ENCODE measurements around the gene KBTBD12.

The KBTBD12 gene

GRCh38 chr3:127964816-127965215 is 49.8 kb downstream of the KBTBD12 start:
- no peak for DNase-seq
- Histone ChIP-seq H3K4me2 (ENCODE audit: insufficient read depth, low read length) (no peak overlapping the region), H3K9me3 (ENCODE audit: insufficient read depth, low read length, severe bottlenecking) (no peaks in the 10 kb centered on the region), H3K27ac (ENCODE audit: low read length) (no peak overlapping the region), H3K4me1 (ENCODE audit: insufficient read depth, low read length) (no peaks in the 10 kb centered on the region), H3K27me3 (ENCODE audit: insufficient read depth, low read length, poor library complexity) (peaks cover 34% of the 10 kb centered on the region), H3K4me3 (ENCODE audit: low read depth in 1 of 2, low read length in 2 of 2) (no peak overlapping the region), H4K20me1 (ENCODE audit: insufficient read depth, low read length) (no peaks in the 10 kb centered on the region), H3K9ac (ENCODE audit: low read depth, low read length) (no peak overlapping the region), H3K79me2 (ENCODE audit: insufficient read depth, low read length) (no peaks in the 10 kb centered on the region), H2AFZ (ENCODE audit: low read depth, low read length) (no peak overlapping the region), H3K36me3 (ENCODE audit: insufficient read depth, low read length) (no peaks in the 10 kb centered on the region)
- no peak for ATAC-seq (ENCODE audit: insufficient read depth, low read depth)
- TF ChIP-seq CTCF (IDR thresholded peaks at IDR 0.05; ENCODE audit: borderline replicate concordance, extremely low read depth, low read length, poor library complexity, severe bottlenecking): no peak
- no peak for TF ChIP-seq EZH2 (IDR thresholded peaks at IDR 0.05; ENCODE audit: borderline replicate concordance, low read depth, low read length, severe bottlenecking)

- ATAC-seq (ENCODE audit: insufficient read depth, low read depth) (no peak), DNase-seq (no peak)
- H3K27me3 ChIP-seq (ENCODE audit: insufficient read depth, low read length, poor library complexity): peaks cover 31% of the 10 kb centered on the region
- no peak overlapping the region for H3K9ac ChIP-seq (ENCODE audit: low read depth, low read length)
- no peaks in the 10 kb centered on the region; the same call in 1 of the 2 replicates for H4K20me1 ChIP-seq (ENCODE audit: insufficient read depth, low read length)
- no peaks in the 10 kb centered on the region for H3K4me1 ChIP-seq (ENCODE audit: insufficient read depth, low read length)
- no peak for TF ChIP-seq EZH2 (IDR thresholded peaks at IDR 0.05; ENCODE audit: borderline replicate concordance, low read depth, low read length, severe bottlenecking)
- TF ChIP-seq CTCF (IDR thresholded peaks at IDR 0.05; ENCODE audit: borderline replicate concordance, extremely low read depth, low read length, poor library complexity, severe bottlenecking): no peak
- H3K4me3 ChIP-seq (ENCODE audit: low read depth in 1 of 2, low read length in 2 of 2): no peak overlapping the region
- H3K36me3 ChIP-seq (ENCODE audit: insufficient read depth, low read length): no peaks in the 10 kb centered on the region
- H3K9me3 ChIP-seq (ENCODE audit: insufficient read depth, low read length, severe bottlenecking): no peaks in the 10 kb centered on the region
- no peak overlapping the region for H2AFZ ChIP-seq (ENCODE audit: low read depth, low read length)
- no peak overlapping the region for H3K4me2 ChIP-seq (ENCODE audit: insufficient read depth, low read length)
- H3K27ac ChIP-seq (ENCODE audit: low read length): no peak overlapping the region
- no peaks in the 10 kb centered on the region for H3K79me2 ChIP-seq (ENCODE audit: insufficient read depth, low read length)
Observed at GRCh38 chr3:127967316-127967715, 52.3 kb downstream of the KBTBD12 start.

- Histone ChIP-seq H3K79me2 (ENCODE audit: insufficient read depth, low read length) (no peaks in the 10 kb centered on the region), H3K36me3 (ENCODE audit: insufficient read depth, low read length) (no peaks in the 10 kb centered on the region), H3K27me3 (ENCODE audit: insufficient read depth, low read length, poor library complexity) (peaks cover 29% of the 10 kb centered on the region), H3K4me1 (ENCODE audit: insufficient read depth, low read length) (no peaks in the 10 kb centered on the region), H2AFZ (ENCODE audit: low read depth, low read length) (no peak overlapping the region), H3K27ac (ENCODE audit: low read length) (no peak overlapping the region), H3K9ac (ENCODE audit: low read depth, low read length) (no peak overlapping the region), H4K20me1 (ENCODE audit: insufficient read depth, low read length) (no peaks in the 10 kb centered on the region; the same call in 1 of the 2 replicates), H3K9me3 (ENCODE audit: insufficient read depth, low read length, severe bottlenecking) (no peaks in the 10 kb centered on the region), H3K4me3 (ENCODE audit: low read depth in 1 of 2, low read length in 2 of 2) (no peak overlapping the region), H3K4me2 (ENCODE audit: insufficient read depth, low read length) (no peak overlapping the region)
- TF ChIP-seq CTCF (IDR thresholded peaks at IDR 0.05; ENCODE audit: borderline replicate concordance, extremely low read depth, low read length, poor library complexity, severe bottlenecking): peak; percentile 77
- TF ChIP-seq EZH2 (IDR thresholded peaks at IDR 0.05; ENCODE audit: borderline replicate concordance, low read depth, low read length, severe bottlenecking): no peak
- peak; percentile 80 for ATAC-seq (ENCODE audit: insufficient read depth, low read depth)
- DNase-seq: peak; percentile 24
Observed at GRCh38 chr3:127970966-127971592, 56.0 kb downstream of the KBTBD12 start.

Data from DND-41 (cell line).